GM18502 (cell line): ENCODE results near the gene TRPM8.

ENCODE experiments used
- ATAC-seq: cut with Tn5 transposase; IDR thresholded peaks from one replicate; pipeline ENCODE4 v1.9.1; 2021; ENCODE audit warnings: mild to moderate bottlenecking; ENCODE audit not compliant: unreplicated experiment, poor library complexity

TRPM8 gene

GRCh38 chr2:233972941-233973575 lies 55.9 kb downstream of the TRPM8 start:
- ATAC-seq, result no peak

GRCh38 chr2:233973786-233974185 lies 56.6 kb downstream of the TRPM8 start:
- no peak for ATAC-seq

GRCh38 chr2:233974530-233975071 lies 57.4 kb downstream of the TRPM8 start:
- no peak for ATAC-seq

GRCh38 chr2:233976087-233976486 lies 58.9 kb downstream of the TRPM8 start:
- ATAC-seq, result no peak

- no peak for ATAC-seq
Measured at GRCh38 chr2:233976690-233977294, 59.6 kb downstream of the TRPM8 start.

GRCh38 chr2:233977296-233977837 lies 60.2 kb downstream of the TRPM8 start:
- no peak for ATAC-seq

GRCh38 chr2:233979748-233980147 lies 62.6 kb downstream of the TRPM8 start:
- ATAC-seq, result no peak

GRCh38 chr2:233980955-233981561 lies 63.9 kb downstream of the TRPM8 start:
- no peak for ATAC-seq

GRCh38 chr2:233981574-233982420 lies 64.6 kb downstream of the TRPM8 start:
- no peak for ATAC-seq

- no peak for ATAC-seq
Measured at GRCh38 chr2:233982421-233983121, 65.4 kb downstream of the TRPM8 start.

- ATAC-seq, result no peak
Measured at GRCh38 chr2:233983445-233983844, 66.3 kb downstream of the TRPM8 start.

- ATAC-seq, result no peak
Measured at GRCh38 chr2:233988581-233988980, 71.4 kb downstream of the TRPM8 start.

GRCh38 chr2:233989221-233989858 lies 72.2 kb downstream of the TRPM8 start:
- ATAC-seq, result no peak

GRCh38 chr2:233990261-233990798 lies 73.2 kb downstream of the TRPM8 start:
- ATAC-seq, result no peak

- ATAC-seq, result no peak
Measured at GRCh38 chr2:233991196-233991595, 74.0 kb downstream of the TRPM8 start.

- ATAC-seq, result no peak
Measured at GRCh38 chr2:233992513-233993217, 75.5 kb downstream of the TRPM8 start.

- ATAC-seq, result no peak
Measured at GRCh38 chr2:233993461-233993860, 76.3 kb downstream of the TRPM8 start.

- ATAC-seq, result no peak
Measured at GRCh38 chr2:233994151-233994550, 77.0 kb downstream of the TRPM8 start.
